Stomach (tissue), 9 donors: ENCODE measurements around the gene SURF2. TPM values are rescaled to one million over a fixed set of nuclear protein-coding genes. Genes with fewer than 3 reads are reported as not detected.
A peak's percentile ranks its signal among the peaks of the same experiment; 100 is the strongest.

Source experiments
- DNase-seq, 2 donors: peaks; one replicate each; pipeline versions ENCODE4 v3.0.0 to v3.0.0-alpha.2; 2013 to 2019
- H3K27ac ChIP-seq, 5 donors: fragments of 200-600 bp in 4 of 5; sonication (generic) in 4 of 5; one replicate each; pipeline ENCODE4 v1.5.1; 2013 to 2019; ENCODE audit warnings: mild to moderate bottlenecking in 1 of 5, moderate library complexity in 1 of 5
- H3K27me3 ChIP-seq, 3 donors: fragments of 200-600 bp; sonication (generic); one replicate each; pipeline ENCODE4 v1.5.1; 2017 to 2019; ENCODE audit warnings: mixed run types in 1 of 3
- H3K36me3 ChIP-seq, 4 donors: fragments of 200-600 bp; sonication (generic); 1 replicate in 3 of 4; 2 replicates in 1 of 4; pipeline ENCODE4 v1.5.1; 2016 to 2019
- H3K4me1 ChIP-seq, 4 donors: fragments of 200-600 bp; sonication (generic); one replicate each; pipeline ENCODE4 v1.5.1; 2016 to 2019
- H3K4me3 ChIP-seq, 4 donors: fragments of 200-600 bp; sonication (generic) in 3 of 4; one replicate each; pipeline ENCODE4 v1.5.1; 2016 to 2019; ENCODE audit warnings: mild to moderate bottlenecking in 1 of 4
- H3K9me3 ChIP-seq, 4 donors: fragments of 200-600 bp; sonication (generic); one replicate each; pipeline ENCODE4 v1.5.1; 2016 to 2019
- CTCF ChIP-seq, 7 experiments: fragments of 450-650 bp in 4 of 7; fragments of 200-600 bp in 3 of 7; sonication (generic) in 3 of 7; IDR thresholded peaks; one replicate each; pipeline ENCODE4 v1.5.1; 2016 to 2019; ENCODE audit warnings: antibody characterized with exemption in 7 of 7, control low read depth in 2 of 7, mild to moderate bottlenecking in 1 of 7
- EP300 ChIP-seq: sonication (generic); formaldehyde crosslinking; IDR thresholded peaks from one replicate; pipeline ENCODE4 v1.6.1; 2017; ENCODE audit warnings: antibody characterized with exemption
- POLR2A ChIP-seq, 4 donors: fragments of 450-650 bp; IDR thresholded peaks; one replicate each; pipeline ENCODE4 v1.6.1; 2016; ENCODE audit warnings: antibody characterized with exemption in 4 of 4, control low read depth in 2 of 4, mild to moderate bottlenecking in 1 of 4, moderate library complexity in 1 of 4
- POLR2AphosphoS5 ChIP-seq, 3 donors: sonication (generic); formaldehyde crosslinking; IDR thresholded peaks; one replicate each; pipeline ENCODE4 v1.6.1; 2016; ENCODE audit warnings: antibody characterized with exemption in 3 of 3
- WGBS, 5 donors: extraction: QIAGEN DNeasy Blood & Tissue Kit in 3 of 5; methylation state at CpG; one replicate each; pipeline versions ENCODE4 v1.1.5 to v1.1.7; 2013 to 2018; 5-methylcytosine and 5-hydroxymethylcytosine counted together
- intact Hi-C: fragments of 100-400 bp; cut with DNase I; formaldehyde crosslinking; loops from one replicate; pipeline ENCODE4 v1.15.1; 2023; ENCODE audit warnings: low total_unique reads
- polyA plus RNA-seq, 3 donors: library from polyadenylated mRNA; stranded (reverse); fragments of 200-250 nt; gene quantifications; one replicate each; pipeline ENCODE4 v1.2.3, GENCODE V29; 2013
- total RNA-seq, 5 donors: library from RNA; depleted of rRNA; stranded (reverse); fragments of >200 nt; gene quantifications; one replicate each; pipeline versions ENCODE4 v1.1.0 to v1.2.3, GENCODE V29; 2014 to 2016
- donor health status: healthy with polysubstance abuse.
- donor health status: Bipolar disorder and iron deficiency.
- donor health status: healthy.

Gene SURF2
- total and polyA plus RNA-seq, 8 donors = 1.8 to 75.3 (median 33.2) TPM

- TF ChIP-seq CTCF (IDR thresholded peaks at IDR 0.05) (no peak), POLR2A (IDR thresholded peaks at IDR 0.05) (no peak), EP300 (no peak), POLR2AphosphoS5 (IDR thresholded peaks at IDR 0.05) (no peak)
- intact Hi-C loops = no loop called here
- no peak for DNase-seq
- peaks cover 69 to 92% (median 84%) of the 10 kb centered on the region in 4 donors for H3K36me3 ChIP-seq
- H3K9me3 ChIP-seq = no peaks in the 10 kb centered on the region
- WGBS, 5 donors = 83 to 88% (median 86%) methylated on average over 13 to 15 of the region's 15 CpGs
- peak overlapping the region in 1 of 5 donors; percentile 20 for H3K27ac ChIP-seq
- H3K4me1 ChIP-seq = peaks cover 19 to 61% (median 43%) of the 10 kb centered on the region in 4 donors
- no peak overlapping the region for H3K4me3 ChIP-seq
- H3K27me3 ChIP-seq = no peaks in the 10 kb centered on the region
These were observed 6.2 kb downstream of the SURF2 start for GRCh38 chr9:133362359-133363044.

- no peak overlapping the region for H3K4me3 ChIP-seq
- H3K27ac ChIP-seq = no peak overlapping the region
- TF ChIP-seq EP300 = no peak
- TF ChIP-seq POLR2A (IDR thresholded peaks at IDR 0.05) = no peak
- no peak for TF ChIP-seq CTCF (IDR thresholded peaks at IDR 0.05)
- TF ChIP-seq POLR2AphosphoS5 (IDR thresholded peaks at IDR 0.05) = no peak
- H3K9me3 ChIP-seq = no peaks in the 10 kb centered on the region
- WGBS, 5 donors = 87 to 94% (median 91%) methylated on average over 11 of the region's 11 CpGs
- peaks cover 43 to 69% (median 51%) of the 10 kb centered on the region in 4 donors for H3K4me1 ChIP-seq
- peaks cover 71 to 83% (median 77%) of the 10 kb centered on the region in 4 donors for H3K36me3 ChIP-seq
- no peak for DNase-seq
- intact Hi-C loops = no loop called here
- no peaks in the 10 kb centered on the region for H3K27me3 ChIP-seq
These were observed 10.1 kb downstream of the SURF2 start for GRCh38 chr9:133366435-133366834.

- intact Hi-C loops = no loop called here
- 77 to 89% (median 86%) methylated on average over 17 to 22 of the region's 22 CpGs for WGBS, 5 donors
- peak overlapping the region in 4 of 5 donors; percentile 60 to 75 (median 68) for H3K27ac ChIP-seq
- no peaks in the 10 kb centered on the region for H3K27me3 ChIP-seq
- H3K4me3 ChIP-seq = no peak overlapping the region
- peaks cover 51 to 77% (median 58%) of the 10 kb centered on the region in 4 donors for H3K4me1 ChIP-seq
- no peaks in the 10 kb centered on the region for H3K9me3 ChIP-seq
- DNase-seq = no peak
- TF ChIP-seq POLR2AphosphoS5 (IDR thresholded peaks at IDR 0.05) (no peak), POLR2A (IDR thresholded peaks at IDR 0.05) (no peak), CTCF (IDR thresholded peaks at IDR 0.05) (no peak), EP300 (no peak)
- peaks cover 63 to 78% (median 71%) of the 10 kb centered on the region in 4 donors for H3K36me3 ChIP-seq
These were observed 10.9 kb downstream of the SURF2 start for GRCh38 chr9:133367221-133367620.

- no peak for DNase-seq
- WGBS, 5 donors = 63 to 77% (median 74%) methylated on average over 10 of the region's 10 CpGs
- peak overlapping the region; percentile 60 to 75 (median 63) for H3K27ac ChIP-seq
- H3K9me3 ChIP-seq = no peaks in the 10 kb centered on the region
- H3K4me1 ChIP-seq = peaks cover 57 to 82% (median 64%) of the 10 kb centered on the region in 4 donors
- no peaks in the 10 kb centered on the region for H3K27me3 ChIP-seq
- TF ChIP-seq CTCF (IDR thresholded peaks at IDR 0.05) (no peak), EP300 (no peak)
- H3K4me3 ChIP-seq = peak overlapping the region in 1 of 4 donors; percentile 25
- H3K36me3 ChIP-seq = peaks cover 61 to 78% (median 71%) of the 10 kb centered on the region in 4 donors
- intact Hi-C loops = no loop called here
These were observed 11.4 kb downstream of the SURF2 start for GRCh38 chr9:133367778-133368177.
